SK-N-SH (cell line): ENCODE data around the gene FAM53A. TPM values are rescaled to one million over a fixed set of nuclear protein-coding genes. Genes with fewer than 3 reads are reported as not detected.

Experiments
- CTCF ChIA-PET: fragments of 300-600, 350-600 bp; formaldehyde crosslinking; extraction: SDS; loops from one replicate; lab custom pipeline; 2021; lab: Yijun Ruan, JAX
- POLR2A ChIA-PET: fragments of 350-600 bp; sonication (Branson Sonifier 250); formaldehyde crosslinking; extraction: SDS; loops from one replicate; lab custom pipeline; 2020; ENCODE audit warnings: antibody characterized with exemption, inconsistent platforms; lab: Yijun Ruan, JAX
- DNase-seq: peaks from one replicate; pipeline ENCODE4 v3.0.0; 2012
- H2AFZ ChIP-seq: fragments of 200-600 bp; sonication (generic); 2 replicates; pipeline ENCODE4 v1.8.1; 2016; ENCODE audit warnings: antibody characterized with exemption, mild to moderate bottlenecking, low read depth
- H3F3A ChIP-seq: fragments of 200-600 bp; sonication (generic); replicated peaks from 2 replicates; pipeline ENCODE3; 2016; ENCODE audit warnings: antibody characterized with exemption, mild to moderate bottlenecking; ENCODE audit not compliant: insufficient read depth
- H3K27ac ChIP-seq, 2 experiments: fragments of 200-500 bp in 1 of 2; fragments of 200-600 bp in 1 of 2; sonication (Bioruptor generic) in 1 of 2; sonication (generic), shearing (Covaris generic) in 1 of 2; 2 replicates each; pipeline versions ENCODE4 v1.5.1 to v1.6.1; 2014 to 2016; ENCODE audit warnings: low read depth in 2 of 2, inconsistent platforms in 1 of 2, low read length in 1 of 2, mild to moderate bottlenecking in 1 of 2, mixed read lengths in 1 of 2
- H3K27me3 ChIP-seq: fragments of 200-600 bp; sonication (generic), shearing (Covaris generic); 2 replicates; pipeline ENCODE4 v1.6.1; 2016; ENCODE audit warnings: mixed run types; ENCODE audit not compliant: insufficient read depth
- H3K36me3 ChIP-seq, 2 experiments: fragments of 200-500 bp in 1 of 2; fragments of 200-600 bp in 1 of 2; sonication (Bioruptor generic) in 1 of 2; sonication (generic) in 1 of 2; replicated peaks in 1 of 2; 2 replicates each; pipeline versions ENCODE3 to v1.5.1; 2014 to 2016; ENCODE audit warnings: low read length in 1 of 2, mild to moderate bottlenecking in 1 of 2; ENCODE audit not compliant: insufficient read depth in 2 of 2, control insufficient read depth in 1 of 2
- H3K4me1 ChIP-seq, 2 experiments: fragments of 200-500 bp in 1 of 2; fragments of 200-600 bp in 1 of 2; sonication (Bioruptor generic) in 1 of 2; sonication (generic), shearing (Covaris generic) in 1 of 2; 2 replicates each; pipeline versions ENCODE4 v1.5.1 to v1.6.1; 2014 to 2016; ENCODE audit warnings: low read depth in 1 of 2, low read length in 1 of 2, mixed run types in 1 of 2; ENCODE audit not compliant: insufficient read depth in 2 of 2, control insufficient read depth in 1 of 2
- H3K4me2 ChIP-seq: fragments of 200-600 bp; sonication (generic), shearing (Covaris generic); 2 replicates; pipeline ENCODE4 v1.6.1; 2017; ENCODE audit warnings: mixed run types
- H3K4me3 ChIP-seq, 2 experiments: fragments of 200-500 bp in 1 of 2; fragments of 200-600 bp in 1 of 2; sonication (Bioruptor generic) in 1 of 2; sonication (generic), shearing (Covaris generic) in 1 of 2; 2 replicates each; pipeline versions ENCODE4 v1.5.1 to v1.8.1; 2014 to 2016; ENCODE audit warnings: low read depth in 2 of 2, inconsistent platforms in 1 of 2, low read length in 1 of 2, mild to moderate bottlenecking in 1 of 2, mixed read lengths in 1 of 2, moderate library complexity in 1 of 2
- H3K79me2 ChIP-seq: fragments of 200-600 bp; sonication (generic); 2 replicates; pipeline ENCODE4 v1.8.1; 2017; ENCODE audit warnings: mild to moderate bottlenecking; ENCODE audit not compliant: insufficient read depth
- H3K9ac ChIP-seq: fragments of 200-600 bp; sonication (generic); 2 replicates; pipeline ENCODE4 v1.6.1; 2017; ENCODE audit warnings: mixed run types
- H3K9me2 ChIP-seq: fragments of 200-600 bp; sonication (generic); 2 replicates; pipeline ENCODE4 v1.6.1; 2017; ENCODE audit warnings: mixed run types
- H3K9me3 ChIP-seq: fragments of 200-600 bp; sonication (generic); 2 replicates; pipeline ENCODE4 v1.6.1; 2017; ENCODE audit warnings: mixed run types, mild to moderate bottlenecking, moderate library complexity
- H4K20me1 ChIP-seq: fragments of 200-600 bp; sonication (generic); 2 replicates; pipeline ENCODE4 v1.6.1; 2017; ENCODE audit warnings: mild to moderate bottlenecking, mixed run types; ENCODE audit not compliant: insufficient read depth
- CHD2 ChIP-seq: fragments of 150-350 bp; IDR thresholded peaks from 2 replicates; pipeline ENCODE4 v1.6.1; 2018; ENCODE audit warnings: low read length; ENCODE audit not compliant: partially characterized antibody
- ELF1 ChIP-seq: IDR thresholded peaks from 2 replicates; pipeline ENCODE4 v1.4.0; 2012
- EZH2phosphoT487 ChIP-seq: fragments of 200-600 bp; sonication (generic); IDR thresholded peaks from 2 replicates; pipeline ENCODE4 v1.6.1; 2017; ENCODE audit warnings: low read depth, mixed run types, mild to moderate bottlenecking, antibody characterized with exemption, moderate library complexity, borderline replicate concordance
- FOSL2 ChIP-seq: IDR thresholded peaks from 2 replicates; pipeline ENCODE4 v1.4.0; 2012; ENCODE audit warnings: low read depth, mild to moderate bottlenecking, moderate library complexity, borderline replicate concordance
- FOXM1 ChIP-seq: IDR thresholded peaks from 2 replicates; pipeline ENCODE4 v1.4.0; 2012; ENCODE audit warnings: low read depth, mild to moderate bottlenecking
- GABPA ChIP-seq: IDR thresholded peaks from 2 replicates; pipeline ENCODE4 v1.4.0; 2012; ENCODE audit warnings: low read depth, mild to moderate bottlenecking
- GATA2 ChIP-seq: sonication (generic); formaldehyde crosslinking; IDR thresholded peaks from 2 replicates; pipeline ENCODE4 v1.5.0; 2020; ENCODE audit warnings: mild to moderate bottlenecking, missing genetic modification reagents
- MEF2A ChIP-seq: IDR thresholded peaks from 2 replicates; pipeline ENCODE4 v1.4.0; 2012; ENCODE audit warnings: low read depth, borderline replicate concordance
- POLR2AphosphoS5 ChIP-seq: IDR thresholded peaks from 2 replicates; pipeline ENCODE4 v1.6.1; 2012; ENCODE audit warnings: low read depth, low read length
- RCOR1 ChIP-seq: fragments of 150-350 bp; IDR thresholded peaks from 2 replicates; pipeline ENCODE4 v1.6.1; 2017; ENCODE audit warnings: antibody characterized with exemption, low read length
- RFX5 ChIP-seq: IDR thresholded peaks from 2 replicates; pipeline ENCODE4 v1.6.1; 2012; ENCODE audit warnings: mild to moderate bottlenecking, improper control_type of control experiment, low read length
- RXRA ChIP-seq: IDR thresholded peaks from 2 replicates; pipeline ENCODE4 v1.4.0; 2012; ENCODE audit warnings: low read depth, mild to moderate bottlenecking, borderline replicate concordance
- SIN3A ChIP-seq: IDR thresholded peaks from 2 replicates; pipeline ENCODE4 v1.6.1; 2012; ENCODE audit warnings: low read depth, mild to moderate bottlenecking, low read length, moderate library complexity, borderline replicate concordance
- TAF1 ChIP-seq: IDR thresholded peaks from 2 replicates; pipeline ENCODE4 v1.6.1; 2012; ENCODE audit warnings: low read depth, mild to moderate bottlenecking, low read length, moderate library complexity, borderline replicate concordance
- TCF12 ChIP-seq: IDR thresholded peaks from 2 replicates; pipeline ENCODE4 v1.4.0; 2012
- YY1 ChIP-seq: IDR thresholded peaks from 2 replicates; pipeline ENCODE4 v1.4.0; 2012; ENCODE audit warnings: low read depth, mild to moderate bottlenecking
- WGBS: methylation state at CpG from one replicate; pipeline ENCODE4 v1.1.6; 2017; ENCODE audit warnings: low lambda C conversion rate; 5-methylcytosine and 5-hydroxymethylcytosine counted together
- polyA plus RNA-seq, 3 experiments: library from polyadenylated mRNA; depleted of rRNA; stranded (reverse); fragments of >200 nt; gene quantifications; 2 replicates each; pipeline ENCODE4 v1.2.3, GENCODE V29; 2012
- TF ChIP-seq, protein P1 (sequence below): fragments of 200-600 bp; sonication (generic); IDR thresholded peaks from 2 replicates; pipeline ENCODE4 v1.6.1; 2017; ENCODE audit warnings: antibody characterized with exemption, mild to moderate bottlenecking, moderate library complexity
- TF ChIP-seq, protein P2 (sequence below): IDR thresholded peaks from 2 replicates; pipeline ENCODE4 v1.4.0; 2012; ENCODE audit warnings: low read depth, borderline replicate concordance
- TF ChIP-seq, protein P3 (sequence below): IDR thresholded peaks from 2 replicates; pipeline ENCODE4 v1.6.1; 2012; ENCODE audit warnings: mild to moderate bottlenecking, low read depth, low read length, moderate library complexity
- TF ChIP-seq, protein P4 (sequence below): IDR thresholded peaks from 2 replicates; pipeline ENCODE4 v1.4.0; 2012; ENCODE audit warnings: low read depth
- TF ChIP-seq, protein P5 (sequence below): IDR thresholded peaks from 2 replicates; pipeline ENCODE4 v1.4.0; 2012; ENCODE audit warnings: low read depth, borderline replicate concordance

The FAM53A gene
- polyA plus RNA-seq, 1 of the 3 experiments (the other 2 are of a cell fraction), result 7.6 TPM

DNA sequence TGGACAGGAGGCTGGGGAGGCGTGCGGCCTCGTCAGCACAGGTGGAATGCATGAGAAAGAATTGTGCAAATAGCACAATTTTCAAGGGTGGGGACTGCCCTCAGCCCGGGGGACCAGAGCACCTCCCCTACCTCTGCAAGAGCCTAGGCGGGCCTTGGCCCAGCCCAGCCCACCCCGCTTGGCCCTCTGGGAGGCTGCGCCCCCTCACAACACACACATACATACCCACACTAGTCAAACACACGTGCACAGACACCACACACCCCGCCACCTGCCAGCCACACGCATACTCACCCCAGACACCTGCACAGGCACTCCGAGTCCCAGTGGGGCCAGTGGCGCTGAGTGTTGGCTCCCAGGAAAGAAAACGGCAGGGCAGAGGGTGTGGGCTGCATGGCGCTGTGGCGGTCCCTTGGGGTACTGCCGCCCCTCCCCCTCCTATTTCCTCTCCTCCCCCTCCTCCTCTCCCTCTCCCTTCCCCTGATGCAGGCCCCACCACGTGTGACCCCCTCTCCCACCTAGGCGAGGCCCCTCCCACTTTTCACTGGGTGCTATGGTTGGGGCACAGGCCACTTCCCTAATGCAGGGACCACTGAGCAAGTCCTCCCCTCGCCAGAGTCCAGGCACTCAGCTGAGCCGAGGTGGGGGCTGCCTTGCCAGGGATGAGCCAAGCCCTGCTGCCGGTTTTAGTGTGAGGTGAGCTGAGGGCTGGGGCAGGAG lies 84.5 kb downstream of the FAM53A start (continued):
- TF ChIP-seq, protein P1, sequence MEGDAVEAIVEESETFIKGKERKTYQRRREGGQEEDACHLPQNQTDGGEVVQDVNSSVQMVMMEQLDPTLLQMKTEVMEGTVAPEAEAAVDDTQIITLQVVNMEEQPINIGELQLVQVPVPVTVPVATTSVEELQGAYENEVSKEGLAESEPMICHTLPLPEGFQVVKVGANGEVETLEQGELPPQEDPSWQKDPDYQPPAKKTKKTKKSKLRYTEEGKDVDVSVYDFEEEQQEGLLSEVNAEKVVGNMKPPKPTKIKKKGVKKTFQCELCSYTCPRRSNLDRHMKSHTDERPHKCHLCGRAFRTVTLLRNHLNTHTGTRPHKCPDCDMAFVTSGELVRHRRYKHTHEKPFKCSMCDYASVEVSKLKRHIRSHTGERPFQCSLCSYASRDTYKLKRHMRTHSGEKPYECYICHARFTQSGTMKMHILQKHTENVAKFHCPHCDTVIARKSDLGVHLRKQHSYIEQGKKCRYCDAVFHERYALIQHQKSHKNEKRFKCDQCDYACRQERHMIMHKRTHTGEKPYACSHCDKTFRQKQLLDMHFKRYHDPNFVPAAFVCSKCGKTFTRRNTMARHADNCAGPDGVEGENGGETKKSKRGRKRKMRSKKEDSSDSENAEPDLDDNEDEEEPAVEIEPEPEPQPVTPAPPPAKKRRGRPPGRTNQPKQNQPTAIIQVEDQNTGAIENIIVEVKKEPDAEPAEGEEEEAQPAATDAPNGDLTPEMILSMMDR, result no peak
- no peak for TF ChIP-seq TCF12
- no peak for TF ChIP-seq GATA2
- no peak for TF ChIP-seq RCOR1
- no peak for TF ChIP-seq GABPA
- TF ChIP-seq YY1, result no peak
- TF ChIP-seq, protein P2, sequence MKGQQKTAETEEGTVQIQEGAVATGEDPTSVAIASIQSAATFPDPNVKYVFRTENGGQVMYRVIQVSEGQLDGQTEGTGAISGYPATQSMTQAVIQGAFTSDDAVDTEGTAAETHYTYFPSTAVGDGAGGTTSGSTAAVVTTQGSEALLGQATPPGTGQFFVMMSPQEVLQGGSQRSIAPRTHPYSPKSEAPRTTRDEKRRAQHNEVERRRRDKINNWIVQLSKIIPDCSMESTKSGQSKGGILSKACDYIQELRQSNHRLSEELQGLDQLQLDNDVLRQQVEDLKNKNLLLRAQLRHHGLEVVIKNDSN, result no peak
- TF ChIP-seq POLR2AphosphoS5, result no peak
- no peak for TF ChIP-seq ELF1
- TF ChIP-seq TAF1, result no peak

DNA sequence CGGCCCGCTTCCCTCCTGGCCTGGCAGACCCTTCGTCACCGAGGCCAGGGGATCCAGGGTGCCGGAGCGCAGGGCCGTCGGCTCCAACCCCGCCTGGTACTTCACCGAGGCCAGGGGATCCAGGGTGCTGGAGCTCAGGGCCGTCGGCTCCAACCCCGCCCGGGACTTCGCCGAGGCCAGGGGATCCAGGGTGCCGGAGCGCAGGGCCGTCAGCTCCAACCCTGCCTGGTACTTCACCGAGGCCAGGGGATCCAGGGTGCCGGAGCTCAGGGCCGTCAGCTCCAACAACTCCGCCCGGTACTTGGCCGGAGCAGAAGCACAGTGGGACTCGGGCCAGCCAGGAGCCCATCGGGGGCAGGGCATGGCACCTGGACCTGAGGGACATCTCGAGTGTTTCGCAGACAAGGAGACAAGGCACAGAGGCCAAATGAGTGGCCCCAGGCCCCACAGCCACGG lies 85.1 kb downstream of the FAM53A start:
- Histone ChIP-seq H3K27ac (no peak overlapping the region), H3K27me3 (peaks cover 13% of the 10 kb centered on the region), H3K9me2 (no peaks in the 10 kb centered on the region), H3K79me2 (no peaks in the 10 kb centered on the region), H4K20me1 (0 out of 2 replicates have a peak, but pooled peaks cover 5% of the 10 kb centered on the region), H3F3A (no peaks in the 10 kb centered on the region), H3K4me2 (no peak overlapping the region), H3K4me1 (peaks cover 0 to 2% of the 10 kb centered on the region in 2 experiments; a peak in 1 of 4 replicates), H2AFZ (no peak overlapping the region), H3K9ac (no peak overlapping the region), H3K4me3 (no peak overlapping the region), H3K9me3 (no peaks in the 10 kb centered on the region), H3K36me3 (no peaks in the 10 kb centered on the region)
- 89% methylated on average over 5 of the region's 30 CpGs for WGBS
- TF ChIP-seq, protein P3, sequence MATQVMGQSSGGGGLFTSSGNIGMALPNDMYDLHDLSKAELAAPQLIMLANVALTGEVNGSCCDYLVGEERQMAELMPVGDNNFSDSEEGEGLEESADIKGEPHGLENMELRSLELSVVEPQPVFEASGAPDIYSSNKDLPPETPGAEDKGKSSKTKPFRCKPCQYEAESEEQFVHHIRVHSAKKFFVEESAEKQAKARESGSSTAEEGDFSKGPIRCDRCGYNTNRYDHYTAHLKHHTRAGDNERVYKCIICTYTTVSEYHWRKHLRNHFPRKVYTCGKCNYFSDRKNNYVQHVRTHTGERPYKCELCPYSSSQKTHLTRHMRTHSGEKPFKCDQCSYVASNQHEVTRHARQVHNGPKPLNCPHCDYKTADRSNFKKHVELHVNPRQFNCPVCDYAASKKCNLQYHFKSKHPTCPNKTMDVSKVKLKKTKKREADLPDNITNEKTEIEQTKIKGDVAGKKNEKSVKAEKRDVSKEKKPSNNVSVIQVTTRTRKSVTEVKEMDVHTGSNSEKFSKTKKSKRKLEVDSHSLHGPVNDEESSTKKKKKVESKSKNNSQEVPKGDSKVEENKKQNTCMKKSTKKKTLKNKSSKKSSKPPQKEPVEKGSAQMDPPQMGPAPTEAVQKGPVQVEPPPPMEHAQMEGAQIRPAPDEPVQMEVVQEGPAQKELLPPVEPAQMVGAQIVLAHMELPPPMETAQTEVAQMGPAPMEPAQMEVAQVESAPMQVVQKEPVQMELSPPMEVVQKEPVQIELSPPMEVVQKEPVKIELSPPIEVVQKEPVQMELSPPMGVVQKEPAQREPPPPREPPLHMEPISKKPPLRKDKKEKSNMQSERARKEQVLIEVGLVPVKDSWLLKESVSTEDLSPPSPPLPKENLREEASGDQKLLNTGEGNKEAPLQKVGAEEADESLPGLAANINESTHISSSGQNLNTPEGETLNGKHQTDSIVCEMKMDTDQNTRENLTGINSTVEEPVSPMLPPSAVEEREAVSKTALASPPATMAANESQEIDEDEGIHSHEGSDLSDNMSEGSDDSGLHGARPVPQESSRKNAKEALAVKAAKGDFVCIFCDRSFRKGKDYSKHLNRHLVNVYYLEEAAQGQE, result no peak
- TF ChIP-seq ELF1, result no peak
- TF ChIP-seq SIN3A, result no peak
- TF ChIP-seq, protein P2, result no peak
- TF ChIP-seq, protein P4, sequence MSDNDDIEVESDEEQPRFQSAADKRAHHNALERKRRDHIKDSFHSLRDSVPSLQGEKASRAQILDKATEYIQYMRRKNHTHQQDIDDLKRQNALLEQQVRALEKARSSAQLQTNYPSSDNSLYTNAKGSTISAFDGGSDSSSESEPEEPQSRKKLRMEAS, result no peak
- TF ChIP-seq RFX5, result no peak
- TF ChIP-seq TAF1, result no peak
- no peak for TF ChIP-seq CHD2
- TF ChIP-seq GATA2, result no peak
- TF ChIP-seq MEF2A, result no peak
- TF ChIP-seq EZH2phosphoT487, result no peak
- TF ChIP-seq TCF12, result no peak
- TF ChIP-seq FOSL2, result no peak
- no peak for TF ChIP-seq POLR2AphosphoS5
- TF ChIP-seq RXRA, result no peak
- no peak for TF ChIP-seq RCOR1
- TF ChIP-seq, protein P5, sequence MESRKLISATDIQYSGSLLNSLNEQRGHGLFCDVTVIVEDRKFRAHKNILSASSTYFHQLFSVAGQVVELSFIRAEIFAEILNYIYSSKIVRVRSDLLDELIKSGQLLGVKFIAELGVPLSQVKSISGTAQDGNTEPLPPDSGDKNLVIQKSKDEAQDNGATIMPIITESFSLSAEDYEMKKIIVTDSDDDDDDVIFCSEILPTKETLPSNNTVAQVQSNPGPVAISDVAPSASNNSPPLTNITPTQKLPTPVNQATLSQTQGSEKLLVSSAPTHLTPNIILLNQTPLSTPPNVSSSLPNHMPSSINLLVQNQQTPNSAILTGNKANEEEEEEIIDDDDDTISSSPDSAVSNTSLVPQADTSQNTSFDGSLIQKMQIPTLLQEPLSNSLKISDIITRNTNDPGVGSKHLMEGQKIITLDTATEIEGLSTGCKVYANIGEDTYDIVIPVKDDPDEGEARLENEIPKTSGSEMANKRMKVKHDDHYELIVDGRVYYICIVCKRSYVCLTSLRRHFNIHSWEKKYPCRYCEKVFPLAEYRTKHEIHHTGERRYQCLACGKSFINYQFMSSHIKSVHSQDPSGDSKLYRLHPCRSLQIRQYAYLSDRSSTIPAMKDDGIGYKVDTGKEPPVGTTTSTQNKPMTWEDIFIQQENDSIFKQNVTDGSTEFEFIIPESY, result no peak
- no peak for TF ChIP-seq FOXM1
- ChIA-PET POLR2A (no interaction called here), CTCF (no interaction called here)
- no peak for DNase-seq
